Fibroblast of the aortic adventitia (primary cell): ENCODE results near the gene OR2F2. TPM values are rescaled to one million over a fixed set of nuclear protein-coding genes. Genes with fewer than 3 reads are reported as not detected.

Experiments used
- DNase-seq: peaks from one replicate; pipeline ENCODE4 v3.0.0-alpha.2; 2010; ENCODE audit warnings: low read depth
- H3K4me3 ChIP-seq: 2 replicates; pipeline ENCODE4 v1.5.1; 2011; ENCODE audit warnings: low read depth, mild to moderate bottlenecking, control low read depth, low read length, moderate library complexity
- CTCF ChIP-seq: IDR thresholded peaks from 2 replicates; pipeline ENCODE4 v1.5.1; 2011; ENCODE audit warnings: mild to moderate bottlenecking, low read length, control low read depth, inconsistent platforms; ENCODE audit not compliant: insufficient read depth
- total RNA-seq: library from RNA; depleted of rRNA; stranded (reverse); fragments of >200 nt; gene quantifications from 2 replicates; pipeline ENCODE4 v1.2.3, GENCODE V29; 2012; ENCODE audit warnings: low replicate concordance

OR2F2 gene
- total RNA-seq, 1 donor = not detected

GRCh38 chr7:143974459-143974858 lies 39.4 kb downstream of the OR2F2 start:
- DNase-seq = no peak
- no peak for TF ChIP-seq CTCF
- no peak overlapping the region for H3K4me3 ChIP-seq

GRCh38 chr7:143975617-143976016 lies 40.6 kb downstream of the OR2F2 start:
- TF ChIP-seq CTCF = no peak
- no peak for DNase-seq
- H3K4me3 ChIP-seq = no peak overlapping the region

- DNase-seq = no peak
- TF ChIP-seq CTCF = no peak
- no peak overlapping the region for H3K4me3 ChIP-seq
These were observed 43.6 kb downstream of the OR2F2 start for GRCh38 chr7:143978585-143978984.

- DNase-seq = peak; percentile 65
- H3K4me3 ChIP-seq = no peak overlapping the region
- TF ChIP-seq CTCF = no peak
These were observed 44.3 kb downstream of the OR2F2 start for GRCh38 chr7:143979359-143979758.

GRCh38 chr7:143979998-143980397 lies 45.0 kb downstream of the OR2F2 start:
- H3K4me3 ChIP-seq = no peak overlapping the region
- TF ChIP-seq CTCF = no peak
- no peak for DNase-seq

DNA sequence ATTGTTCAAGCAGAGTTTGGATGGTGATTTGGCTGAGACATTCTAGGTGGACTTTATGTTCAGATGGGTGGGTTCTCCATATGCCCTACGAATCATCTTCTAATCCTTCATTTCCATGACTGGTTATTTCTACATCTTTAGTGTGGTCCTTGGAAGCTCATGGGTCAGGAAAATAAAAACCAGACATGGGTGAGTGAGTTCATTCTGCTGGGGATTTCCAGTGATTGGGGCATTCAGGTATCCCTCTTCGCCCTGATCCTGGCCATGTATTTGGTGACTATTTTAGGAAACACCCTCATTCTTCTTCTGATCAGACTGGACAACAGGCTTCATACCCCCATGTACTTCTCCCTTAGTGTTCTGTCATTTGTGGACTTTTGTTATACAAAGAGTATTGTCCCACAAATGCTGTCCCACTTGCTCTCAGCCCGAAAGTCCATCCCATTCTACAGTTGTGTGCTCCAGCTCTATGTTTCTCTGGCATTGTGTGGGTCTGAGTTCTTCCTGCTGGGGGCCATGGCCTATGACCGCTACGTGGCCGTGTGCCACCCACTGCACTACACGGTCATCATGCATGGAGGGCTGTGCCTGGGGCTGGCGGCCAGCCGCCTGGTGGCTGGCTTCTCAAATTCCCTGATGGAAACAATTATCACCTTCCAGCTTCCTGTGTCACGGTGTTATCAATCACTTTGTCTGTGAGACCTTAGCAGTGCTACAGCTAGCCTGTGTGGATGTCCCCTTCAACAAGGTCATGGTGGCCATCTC lies 45.9 kb downstream of the OR2F2 start:
- TF ChIP-seq CTCF = no peak
- no peak overlapping the region for H3K4me3 ChIP-seq
- no peak for DNase-seq

DNA sequence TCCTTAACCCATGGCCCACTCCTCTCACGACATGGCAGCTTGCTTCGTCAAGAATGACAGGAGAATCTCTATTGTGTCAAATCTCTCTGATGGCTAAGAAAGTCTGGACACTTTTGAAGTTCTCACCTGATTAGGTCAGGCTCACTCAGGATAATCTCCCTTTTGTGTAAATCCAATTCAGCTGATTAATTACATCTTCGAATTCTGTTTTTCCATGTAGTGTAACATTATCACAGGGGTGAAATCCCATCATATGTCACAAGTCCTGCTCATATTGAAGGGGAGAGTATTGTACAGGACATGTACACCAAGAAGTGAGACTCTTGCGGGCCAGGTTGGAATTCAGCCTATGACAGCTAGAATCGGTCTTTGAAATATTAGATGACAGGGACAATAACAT lies 48.9 kb downstream of the OR2F2 start:
- no peak overlapping the region for H3K4me3 ChIP-seq
- DNase-seq = no peak
- TF ChIP-seq CTCF = no peak
